Osteocyte (in vitro differentiated cells): ENCODE data around the gene ACSS2. TPM values are rescaled to one million over a fixed set of nuclear protein-coding genes. Genes with fewer than 3 reads are reported as not detected.

ENCODE experiments used
- DNase-seq: peaks from one replicate; pipeline ENCODE4 v3.0.0; 2021; ENCODE audit warnings: mixed read lengths; ENCODE audit not compliant: unreplicated experiment; ENCODE audit errors: extremely low spot score
- H3K27ac Mint-ChIP-seq: one replicate; pipeline ENCODE4 v1.8.0; 2021; ENCODE audit warnings: mild to moderate bottlenecking, mixed read lengths; ENCODE audit not compliant: unreplicated experiment
- H3K27me3 Mint-ChIP-seq: one replicate; pipeline ENCODE4 v1.8.0; 2021; ENCODE audit warnings: mixed read lengths; ENCODE audit not compliant: unreplicated experiment
- H3K36me3 Mint-ChIP-seq: one replicate; pipeline ENCODE4 v1.8.0; 2021; ENCODE audit warnings: mixed read lengths; ENCODE audit not compliant: unreplicated experiment
- H3K4me1 Mint-ChIP-seq: one replicate; pipeline ENCODE4 v1.8.0; 2021; ENCODE audit warnings: mixed read lengths; ENCODE audit not compliant: unreplicated experiment
- H3K4me3 Mint-ChIP-seq: one replicate; pipeline ENCODE4 v1.8.0; 2021; ENCODE audit warnings: mild to moderate bottlenecking, moderate library complexity, mixed read lengths; ENCODE audit not compliant: unreplicated experiment
- H3K9me3 Mint-ChIP-seq: one replicate; pipeline ENCODE4 v1.8.0; 2021; ENCODE audit warnings: mixed read lengths; ENCODE audit not compliant: unreplicated experiment
- CTCF ChIP-seq: fragments of 200-600 bp; sonication (generic); IDR thresholded peaks from 2 replicates; pipeline ENCODE4 v1.5.0; 2021; ENCODE audit warnings: antibody characterized with exemption, mild to moderate bottlenecking, moderate library complexity
- total RNA-seq: library from RNA; stranded (reverse); gene quantifications from 2 replicates; pipeline ENCODE4 v1.2.1, GENCODE V29; 2021

The ACSS2 gene
- total RNA-seq, 1 donor from 2014 or later: 31.1 TPM

GRCh38 chr20:34923414-34923813 is 47.0 kb downstream of the ACSS2 start:
- Mint-ChIP-seq H3K36me3 (peaks cover 36% of the 10 kb centered on the region), H3K27ac (no peak overlapping the region), H3K4me1 (peaks cover 9% of the 10 kb centered on the region), H3K27me3 (no peaks in the 10 kb centered on the region), H3K9me3 (no peaks in the 10 kb centered on the region), H3K4me3 (no peak overlapping the region)
- DNase-seq: no peak
- TF ChIP-seq CTCF: no peak

- H3K27ac Mint-ChIP-seq: no peak overlapping the region
- peaks cover 9% of the 10 kb centered on the region for H3K4me1 Mint-ChIP-seq
- no peaks in the 10 kb centered on the region for H3K27me3 Mint-ChIP-seq
- H3K36me3 Mint-ChIP-seq: peaks cover 35% of the 10 kb centered on the region
- TF ChIP-seq CTCF: no peak
- no peak overlapping the region for H3K4me3 Mint-ChIP-seq
- no peak for DNase-seq
- no peaks in the 10 kb centered on the region for H3K9me3 Mint-ChIP-seq
Observed at GRCh38 chr20:34925341-34925740, 48.9 kb downstream of the ACSS2 start.

GRCh38 chr20:34925981-34926380 is 49.6 kb downstream of the ACSS2 start:
- Mint-ChIP-seq H3K4me1 (peaks cover 9% of the 10 kb centered on the region), H3K4me3 (no peak overlapping the region), H3K27me3 (no peaks in the 10 kb centered on the region), H3K36me3 (peaks cover 39% of the 10 kb centered on the region), H3K27ac (no peak overlapping the region), H3K9me3 (no peaks in the 10 kb centered on the region)
- TF ChIP-seq CTCF: no peak
- no peak for DNase-seq

GRCh38 chr20:34926581-34926980 is 50.2 kb downstream of the ACSS2 start:
- Mint-ChIP-seq H3K4me3 (no peak overlapping the region), H3K27ac (no peak overlapping the region)

GRCh38 chr20:34927736-34928135 is 51.3 kb downstream of the ACSS2 start:
- no peak overlapping the region for H3K4me3 Mint-ChIP-seq
- peaks cover 39% of the 10 kb centered on the region for H3K36me3 Mint-ChIP-seq

More at GRCh38 chr20:34926581-34926980, 50.2 kb downstream of the ACSS2 start:
- Mint-ChIP-seq H3K4me1 (peaks cover 9% of the 10 kb centered on the region), H3K27me3 (no peaks in the 10 kb centered on the region), H3K9me3 (no peaks in the 10 kb centered on the region), H3K36me3 (peaks cover 39% of the 10 kb centered on the region)
- no peak for TF ChIP-seq CTCF
- no peak for DNase-seq

More at GRCh38 chr20:34927736-34928135, 51.3 kb downstream of the ACSS2 start:
- TF ChIP-seq CTCF: no peak
- no peaks in the 10 kb centered on the region for H3K9me3 Mint-ChIP-seq
- DNase-seq: no peak
- H3K27ac Mint-ChIP-seq: peak overlapping the region; percentile 23
- peaks cover 9% of the 10 kb centered on the region for H3K4me1 Mint-ChIP-seq
- H3K27me3 Mint-ChIP-seq: no peaks in the 10 kb centered on the region
